DOHH2 (cell line): ENCODE results near the gene MRPL10.

Experiments
- EZH2phosphoT487 ChIP-seq: fragments of 200-600 bp; sonication (generic); IDR thresholded peaks from 2 replicates; pipeline ENCODE4 v1.6.1; 2017; ENCODE audit warnings: borderline replicate concordance, mild to moderate bottlenecking, antibody characterized with exemption, low read length, moderate library complexity, mixed read lengths
- TF ChIP-seq, protein P1 (sequence below): fragments of 200-600 bp; sonication (generic); IDR thresholded peaks from one replicate; pipeline ENCODE4 v1.5.1; 2014; ENCODE audit warnings: antibody characterized with exemption, mild to moderate bottlenecking, low read depth, low read length; ENCODE audit not compliant: poor library complexity, severe bottlenecking

DNA sequence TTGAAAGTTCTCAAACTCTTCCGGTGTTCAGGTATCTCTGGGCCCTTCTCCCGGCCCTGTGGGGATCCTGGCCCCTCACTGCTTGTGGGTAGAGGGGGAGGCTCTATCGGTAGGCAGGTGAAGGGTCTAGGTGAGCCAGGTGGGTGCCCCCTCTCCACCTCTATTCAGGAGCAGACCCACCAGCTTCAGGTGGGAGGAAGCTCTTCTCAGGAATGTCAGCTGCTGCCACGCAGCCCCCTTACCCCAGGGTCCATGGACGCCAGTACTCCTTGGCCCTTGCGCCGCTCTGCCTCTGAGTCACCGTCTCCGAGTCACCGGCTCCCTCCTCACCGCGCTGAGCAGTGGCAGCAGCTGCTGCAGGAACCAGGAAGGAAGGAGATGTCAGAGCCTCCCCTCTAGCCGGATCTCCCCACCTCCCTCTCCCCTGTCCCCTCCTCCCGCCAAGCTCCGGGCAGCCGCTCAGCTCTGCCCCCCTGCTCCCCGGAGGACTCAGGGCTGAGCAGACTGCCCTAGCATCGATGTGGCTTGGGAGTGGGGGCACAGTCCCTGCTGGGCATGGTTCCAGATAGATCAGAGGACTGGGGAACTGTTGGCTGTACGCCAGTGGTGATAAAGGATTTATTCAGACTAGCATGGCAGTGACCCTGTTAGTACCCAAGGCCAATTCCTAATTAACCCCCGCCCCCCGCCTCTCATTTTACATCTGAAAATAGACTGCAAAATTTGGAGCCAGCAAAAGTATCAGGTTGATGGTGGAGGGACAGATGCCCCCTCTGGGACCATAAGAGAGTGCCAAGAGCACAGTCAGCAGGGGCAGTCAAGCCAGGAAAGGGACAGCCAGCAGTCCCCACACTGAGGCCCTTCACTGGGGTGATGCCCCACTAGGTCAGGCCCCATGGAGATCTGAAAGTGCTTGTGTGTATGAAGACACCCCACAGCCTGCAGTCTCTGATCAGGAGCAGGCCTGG lies 9.6 kb downstream of the MRPL10 start, which contains the start of gene OSBPL7:
- TF ChIP-seq, protein P1, sequence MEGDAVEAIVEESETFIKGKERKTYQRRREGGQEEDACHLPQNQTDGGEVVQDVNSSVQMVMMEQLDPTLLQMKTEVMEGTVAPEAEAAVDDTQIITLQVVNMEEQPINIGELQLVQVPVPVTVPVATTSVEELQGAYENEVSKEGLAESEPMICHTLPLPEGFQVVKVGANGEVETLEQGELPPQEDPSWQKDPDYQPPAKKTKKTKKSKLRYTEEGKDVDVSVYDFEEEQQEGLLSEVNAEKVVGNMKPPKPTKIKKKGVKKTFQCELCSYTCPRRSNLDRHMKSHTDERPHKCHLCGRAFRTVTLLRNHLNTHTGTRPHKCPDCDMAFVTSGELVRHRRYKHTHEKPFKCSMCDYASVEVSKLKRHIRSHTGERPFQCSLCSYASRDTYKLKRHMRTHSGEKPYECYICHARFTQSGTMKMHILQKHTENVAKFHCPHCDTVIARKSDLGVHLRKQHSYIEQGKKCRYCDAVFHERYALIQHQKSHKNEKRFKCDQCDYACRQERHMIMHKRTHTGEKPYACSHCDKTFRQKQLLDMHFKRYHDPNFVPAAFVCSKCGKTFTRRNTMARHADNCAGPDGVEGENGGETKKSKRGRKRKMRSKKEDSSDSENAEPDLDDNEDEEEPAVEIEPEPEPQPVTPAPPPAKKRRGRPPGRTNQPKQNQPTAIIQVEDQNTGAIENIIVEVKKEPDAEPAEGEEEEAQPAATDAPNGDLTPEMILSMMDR = peak; percentile 70
- TF ChIP-seq EZH2phosphoT487 = no peak
